ENCODE measurements around the gene SAMD5. TPM values are rescaled to one million over a fixed set of nuclear protein-coding genes. Genes with fewer than 3 reads are reported as not detected.
A peak's percentile ranks its signal among the peaks of the same experiment; 100 is the strongest.

SAMD5 gene
- total RNA-seq, 1 experiment from 2014 or later: 0.04 TPM

- H2BK12ac ChIP-seq (ENCODE audit: insufficient read length, low read depth, low read length): no peak overlapping the region
- no peak overlapping the region for H3K14ac ChIP-seq (ENCODE audit: insufficient read depth, low read length)
- no peak overlapping the region for H3K9ac ChIP-seq (ENCODE audit: extremely low read depth, insufficient read length, low read length)
- no peak overlapping the region for H4K5ac ChIP-seq (ENCODE audit: insufficient read length, low read depth, low read length)
- H4K20me1 ChIP-seq (ENCODE audit: control insufficient read depth, insufficient read depth, insufficient read length): no peaks in the 10 kb centered on the region
- no CpG with 5 or more reads among the region's 7 CpGs for WGBS (ENCODE audit: extremely low coverage, insufficient read length, low lambda C conversion rate)
- H2AK5ac ChIP-seq (ENCODE audit: insufficient read length, low read length): no peak overlapping the region
- no peak overlapping the region for H3K18ac ChIP-seq (ENCODE audit: insufficient read length, low read depth, low read length)
- Mint-ChIP-seq H3K36me3 (ENCODE audit: insufficient read depth in 1 of 3, low read depth in 3 of 3) (peaks cover 0 to 5% (median 0%) of the 10 kb centered on the region in 3 experiments; a peak in 2 of 7 replicates), H3K9me3 (peaks cover 3 to 5% of the 10 kb centered on the region in 2 experiments), H3K27me3 (ENCODE audit: low read depth) (no peaks in the 10 kb centered on the region), H3K4me3 (no peak overlapping the region), H3K4me1 (peaks cover 7% of the 10 kb centered on the region in 2 experiments; a peak in 2 of 4 replicates), H3K27ac (peak overlapping the region; percentile 17 to 37 (median 33); a peak in 2 of 7 replicates)
- H3K79me1 ChIP-seq (ENCODE audit: insufficient read depth, low read depth, low read length, poor library complexity, severe bottlenecking): no peaks in the 10 kb centered on the region
- H3K4me1 ChIP-seq (ENCODE audit: insufficient read depth, low read length): no peaks in the 10 kb centered on the region
- no peak overlapping the region for H3K4me2 ChIP-seq (ENCODE audit: insufficient read depth, insufficient read length, low read length)
- H2BK120ac ChIP-seq (ENCODE audit: low read depth, low read length, poor library complexity, severe bottlenecking): no peak overlapping the region
- H2BK20ac ChIP-seq (ENCODE audit: low read depth, low read length, poor library complexity, severe bottlenecking): no peak overlapping the region
- no peak for TF ChIP-seq CTCF (conservative IDR thresholded peaks at IDR 0.05)
- H3K27ac ChIP-seq (ENCODE audit: insufficient read length, low read depth, low read length): no peak overlapping the region
- no peaks in the 10 kb centered on the region for H3K79me2 ChIP-seq (ENCODE audit: insufficient read depth, low read length)
- no peak overlapping the region for H3K4ac ChIP-seq (ENCODE audit: low read depth, low read length)
- no peak overlapping the region for H4K91ac ChIP-seq (ENCODE audit: insufficient read length, low read depth, low read length)
- H3K23ac ChIP-seq (ENCODE audit: insufficient read length, low read depth, low read length): no peak overlapping the region
- no peaks in the 10 kb centered on the region for H3K27me3 ChIP-seq (ENCODE audit: insufficient read depth, low read length)
- no peaks in the 10 kb centered on the region for H3K23me2 ChIP-seq (ENCODE audit: insufficient read length, low read depth, low read length, poor library complexity, severe bottlenecking)
- H3K9me3 ChIP-seq (ENCODE audit: control insufficient read depth, low read depth, low read length): no peaks in the 10 kb centered on the region
- DNase-seq: no peak
- no peak overlapping the region for H2BK15ac ChIP-seq (ENCODE audit: low read depth, low read length)
- no peak overlapping the region for H2BK5ac ChIP-seq (ENCODE audit: insufficient read length, low read length)
- H2AFZ ChIP-seq (ENCODE audit: low read length): no peak overlapping the region
- no peak overlapping the region for H4K8ac ChIP-seq (replicated peaks; ENCODE audit: insufficient read length, low read depth, low read length)
- H3K56ac ChIP-seq (ENCODE audit: insufficient read length, low read depth, low read length): no peak overlapping the region
- no peak overlapping the region for H3T11ph ChIP-seq (ENCODE audit: low read length)
Measured at GRCh38 chr6:147559006-147559405, 50.5 kb downstream of the SAMD5 start.
